Measurements from ENCODE around the gene NR1H2. TPM values are rescaled to one million over a fixed set of nuclear protein-coding genes. Genes with fewer than 3 reads are reported as not detected.
A peak's percentile ranks its signal among the peaks of the same experiment; 100 is the strongest.
"Not testable (repeated sequence)": the region's sequence is repeated elsewhere in the genome, so short reads cannot be mapped to it uniquely, and the experiment has no call there.

The NR1H2 gene
- total RNA-seq, 2 donors from 2014 or later, result 97.0 to 121 TPM

DNA sequence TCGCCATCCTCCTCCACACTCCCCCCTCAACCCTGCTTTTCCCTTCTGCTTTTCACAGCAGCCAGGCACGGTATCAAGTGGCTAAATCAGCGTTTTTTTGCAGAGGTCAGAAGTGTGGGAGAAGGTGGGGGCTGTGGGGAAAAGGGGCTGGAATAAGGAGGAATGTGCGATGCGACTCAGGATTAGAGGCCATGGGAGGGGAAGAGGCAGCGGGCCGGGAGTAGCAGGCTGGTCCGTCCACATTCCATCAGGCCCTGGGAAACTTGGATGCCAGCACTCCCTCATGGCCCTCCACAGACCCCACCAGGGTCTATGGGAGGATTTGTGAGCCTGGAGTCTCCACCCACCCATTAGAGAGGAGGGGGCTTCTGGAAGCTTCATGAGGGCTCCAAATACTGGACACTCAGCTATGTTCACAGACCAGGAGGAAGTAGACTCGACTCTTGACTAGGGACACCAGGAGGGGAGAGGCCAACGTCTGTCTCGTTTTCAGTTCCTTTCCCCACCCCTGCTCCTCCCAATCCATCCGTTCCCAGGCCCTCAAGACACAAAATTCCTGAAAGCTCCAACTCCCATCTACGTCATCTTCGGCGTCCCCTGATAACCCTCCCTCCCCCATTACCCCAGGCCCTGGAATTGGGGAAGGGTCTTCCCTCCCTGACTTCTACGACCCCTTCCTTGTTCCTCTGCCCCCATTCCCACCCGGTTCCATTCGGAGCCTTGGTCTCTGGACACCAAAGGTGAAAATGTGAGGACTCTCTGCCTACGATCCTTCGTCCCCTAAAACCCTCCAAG, 43.8 kb upstream of the NR1H2 start:
- Histone ChIP-seq H3K9me3 (no peaks in the 10 kb centered on the region), H3K36me3 (no peaks in the 10 kb centered on the region), H3K27ac (peak overlapping the region; percentile 62 to 77), H3K27me3 (no peaks in the 10 kb centered on the region), H3K4me3 (peak overlapping the region; percentile 41 to 44), H3K4me1 (peaks cover 0 to 40% of the 10 kb centered on the region in 2 donors)
- TF ChIP-seq, protein P1, sequence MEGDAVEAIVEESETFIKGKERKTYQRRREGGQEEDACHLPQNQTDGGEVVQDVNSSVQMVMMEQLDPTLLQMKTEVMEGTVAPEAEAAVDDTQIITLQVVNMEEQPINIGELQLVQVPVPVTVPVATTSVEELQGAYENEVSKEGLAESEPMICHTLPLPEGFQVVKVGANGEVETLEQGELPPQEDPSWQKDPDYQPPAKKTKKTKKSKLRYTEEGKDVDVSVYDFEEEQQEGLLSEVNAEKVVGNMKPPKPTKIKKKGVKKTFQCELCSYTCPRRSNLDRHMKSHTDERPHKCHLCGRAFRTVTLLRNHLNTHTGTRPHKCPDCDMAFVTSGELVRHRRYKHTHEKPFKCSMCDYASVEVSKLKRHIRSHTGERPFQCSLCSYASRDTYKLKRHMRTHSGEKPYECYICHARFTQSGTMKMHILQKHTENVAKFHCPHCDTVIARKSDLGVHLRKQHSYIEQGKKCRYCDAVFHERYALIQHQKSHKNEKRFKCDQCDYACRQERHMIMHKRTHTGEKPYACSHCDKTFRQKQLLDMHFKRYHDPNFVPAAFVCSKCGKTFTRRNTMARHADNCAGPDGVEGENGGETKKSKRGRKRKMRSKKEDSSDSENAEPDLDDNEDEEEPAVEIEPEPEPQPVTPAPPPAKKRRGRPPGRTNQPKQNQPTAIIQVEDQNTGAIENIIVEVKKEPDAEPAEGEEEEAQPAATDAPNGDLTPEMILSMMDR (IDR thresholded peaks at IDR 0.05), result no peak
- no peak for DNase-seq (ENCODE audit: low spot score)

DNA sequence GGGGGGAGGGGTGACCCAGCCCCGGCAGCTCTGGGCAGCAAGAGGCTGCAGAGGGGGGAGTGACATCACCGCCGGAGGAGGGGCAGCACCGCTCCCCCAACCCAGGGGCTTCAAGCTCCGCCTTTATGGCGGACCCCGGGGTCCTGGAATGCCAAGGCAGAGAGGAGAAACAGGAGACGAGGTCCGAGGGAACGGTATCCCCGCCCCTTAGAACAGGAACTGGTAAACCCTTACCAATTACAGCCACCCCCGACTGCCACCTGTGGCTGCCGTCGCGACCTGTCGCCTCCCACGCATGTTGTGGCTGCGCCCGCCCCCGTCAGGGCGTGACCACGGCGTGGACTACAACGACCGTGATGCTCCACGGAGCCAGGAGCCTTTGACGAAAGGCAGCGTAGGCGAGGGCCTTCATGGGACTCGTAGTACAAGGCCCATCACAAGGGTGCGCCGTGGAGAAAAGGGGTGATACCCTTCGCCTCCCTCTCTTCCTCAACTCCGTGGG, 43.0 kb upstream of the NR1H2 start:
- TF ChIP-seq, protein P1 (IDR thresholded peaks at IDR 0.05), result no peak
- Histone ChIP-seq H3K4me1 (peaks cover 0 to 40% of the 10 kb centered on the region in 2 donors), H3K27me3 (no peaks in the 10 kb centered on the region), H3K27ac (peak overlapping the region; percentile 62 to 77), H3K4me3 (peak overlapping the region; percentile 41 to 44), H3K36me3 (no peaks in the 10 kb centered on the region), H3K9me3 (no peaks in the 10 kb centered on the region)
- DNase-seq (ENCODE audit: low spot score), result peak; percentile 92

DNA sequence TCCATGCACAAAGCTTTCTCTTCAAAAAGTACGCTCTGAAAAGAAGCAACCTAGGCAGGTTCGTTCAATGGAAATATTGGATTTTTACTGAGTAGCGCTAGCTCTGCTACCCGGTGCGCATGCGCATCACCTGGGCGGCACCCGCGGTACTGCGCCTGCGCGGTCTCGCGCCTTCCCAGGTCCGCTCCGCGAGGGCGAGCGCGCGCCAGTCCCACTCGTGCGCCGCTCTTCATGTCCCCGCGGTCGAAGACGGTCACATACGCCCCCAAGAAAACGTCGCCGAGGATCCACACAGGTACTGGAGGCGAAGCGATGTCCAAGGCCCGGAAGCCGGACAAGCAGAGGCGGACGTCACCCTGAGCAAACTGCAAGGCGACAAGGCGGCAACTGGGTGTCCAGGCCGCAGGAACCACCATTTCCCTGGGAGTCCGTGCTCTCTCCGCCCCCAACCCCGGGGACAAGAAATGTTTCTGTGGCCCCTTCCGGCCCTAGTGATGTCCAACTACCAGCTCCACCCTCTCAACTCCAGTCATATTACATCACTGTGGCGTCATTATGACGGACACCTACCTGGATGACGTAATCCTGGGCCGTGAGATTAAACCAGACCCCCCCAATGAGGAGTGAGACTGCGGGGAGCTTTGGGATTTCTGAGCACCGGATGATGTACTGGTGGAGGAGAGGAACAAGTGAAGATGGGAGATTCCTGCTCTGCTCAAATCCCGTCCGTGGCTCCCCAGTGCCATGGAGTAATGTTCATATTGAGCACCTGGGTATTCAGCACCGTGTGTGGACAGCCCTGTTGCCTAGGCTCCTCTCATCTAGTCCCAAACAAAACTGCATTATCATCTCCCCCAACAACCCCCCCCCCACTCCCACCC, 42.3 kb upstream of the NR1H2 start:
- Histone ChIP-seq H3K4me3 (peak overlapping the region; percentile 41 to 44), H3K9me3 (no peaks in the 10 kb centered on the region), H3K4me1 (peaks cover 0 to 40% of the 10 kb centered on the region in 2 donors), H3K36me3 (no peaks in the 10 kb centered on the region), H3K27ac (peak overlapping the region; percentile 62 to 77), H3K27me3 (no peaks in the 10 kb centered on the region)
- TF ChIP-seq, protein P1 (IDR thresholded peaks at IDR 0.05), result no peak
- peak; percentile 64 for DNase-seq (ENCODE audit: low spot score)

DNA sequence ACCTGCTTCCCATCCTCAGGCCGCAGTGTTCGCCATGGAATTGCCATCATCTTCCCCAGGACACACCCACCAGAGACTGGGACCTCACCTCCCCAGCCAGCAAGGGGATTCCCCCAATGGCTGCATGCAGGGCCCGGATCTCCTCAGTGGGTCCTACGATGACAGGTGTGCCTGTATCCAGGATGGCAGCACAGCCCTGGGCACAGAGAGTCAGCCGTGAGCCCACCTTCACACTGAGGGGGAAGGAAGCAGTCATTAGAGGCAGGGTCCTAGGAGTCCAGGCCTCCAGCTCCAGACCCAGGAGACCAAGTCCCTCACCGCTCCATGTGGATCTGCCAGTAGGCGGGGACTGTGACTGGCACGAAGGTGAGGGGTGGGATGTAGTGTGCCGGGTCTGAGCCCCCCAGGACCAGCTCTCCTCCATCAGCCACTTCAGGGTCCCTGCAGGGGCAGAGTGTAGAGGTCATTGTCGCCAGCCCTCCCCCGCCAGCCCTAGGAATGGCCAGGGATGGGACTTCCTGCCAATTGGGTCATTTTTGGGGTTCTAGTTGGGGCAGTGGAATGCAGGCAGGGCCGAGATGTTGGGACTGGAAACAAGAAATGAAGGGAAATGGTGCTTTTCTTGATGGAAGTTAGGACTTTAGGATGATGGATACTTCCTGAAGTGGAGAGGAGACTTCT, 41.4 kb upstream of the NR1H2 start:
- no peaks in the 10 kb centered on the region for H3K27me3 ChIP-seq
- DNase-seq (ENCODE audit: low spot score), result no peak

DNA sequence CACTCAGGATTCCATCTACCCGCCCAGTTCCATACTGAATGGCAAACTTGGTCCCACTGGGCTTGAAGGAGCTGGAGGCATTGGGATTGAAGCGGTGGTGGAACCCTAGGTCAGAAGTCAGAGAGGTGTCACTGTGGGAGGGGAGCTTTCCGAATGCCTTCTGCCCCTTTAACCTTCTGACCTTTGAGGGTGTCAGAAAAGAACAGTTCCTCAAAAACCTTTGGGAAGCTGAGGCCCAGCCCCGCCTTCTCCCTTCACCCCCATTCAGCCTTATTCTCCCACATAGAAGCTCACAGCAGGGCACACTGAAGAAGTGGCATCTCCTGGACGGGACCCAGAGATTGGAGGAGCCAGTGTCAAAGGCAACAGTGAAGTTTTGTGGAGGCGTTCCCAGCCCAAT, 39.2 kb upstream of the NR1H2 start:
- not testable (repeated sequence) for DNase-seq (ENCODE audit: low spot score); H3K9me3 ChIP-seq; H3K27ac ChIP-seq; H3K36me3 ChIP-seq; H3K4me3 ChIP-seq; H3K27me3 ChIP-seq
- H3K4me1 ChIP-seq, result peaks cover 0 to 17% of the 10 kb centered on the region in 2 donors

More for the DNA sequence above, 41.4 kb upstream of the NR1H2 start:
- peaks cover 0 to 33% of the 10 kb centered on the region in 2 donors for H3K4me1 ChIP-seq
- H3K4me3 ChIP-seq, result no peak overlapping the region
- H3K9me3 ChIP-seq, result no peaks in the 10 kb centered on the region
- H3K36me3 ChIP-seq, result no peaks in the 10 kb centered on the region
- TF ChIP-seq, protein P1 (IDR thresholded peaks at IDR 0.05), result no peak
- H3K27ac ChIP-seq, result no peak overlapping the region

All from right atrium auricular region (tissue), 2 donors.